MCF 10A (cell line): ENCODE data around the gene AURKAIP1. TPM values are rescaled to one million over a fixed set of nuclear protein-coding genes. Genes with fewer than 3 reads are reported as not detected.

Source experiments
- BruUV-seq: library from RNA; stranded (reverse); fragments of 400-500 nt; replicated peaks from 2 replicates; lab custom pipeline; 2021; lab: Mats Ljungman, UMichigan
- CTCF ChIA-PET: fragments of 300-600 bp; sonication (Branson Sonifier 250); formaldehyde crosslinking; extraction: SDS; loops from one replicate; lab custom pipeline; 2021; ENCODE audit warnings: antibody characterized with exemption, inconsistent platforms; lab: Yijun Ruan, JAX
- POLR2A ChIA-PET: fragments of 300-600, 350-650 bp; sonication (Branson Sonifier 250); formaldehyde crosslinking; extraction: SDS; loops from one replicate; lab custom pipeline; 2020; ENCODE audit warnings: antibody characterized with exemption, inconsistent platforms; lab: Yijun Ruan, JAX
- DNase-seq: peaks from one replicate; pipeline ENCODE4 v3.0.0-alpha.2; 2018; ENCODE audit not compliant: unreplicated experiment
- H3K27ac Mint-ChIP-seq: one replicate; pipeline ENCODE4 v1.8.0; 2022; ENCODE audit warnings: mild to moderate bottlenecking, low read depth, mixed read lengths; ENCODE audit not compliant: unreplicated experiment
- H3K27me3 Mint-ChIP-seq: one replicate; pipeline ENCODE4 v1.8.0; 2022; ENCODE audit warnings: mixed read lengths; ENCODE audit not compliant: insufficient read depth, unreplicated experiment
- H3K36me3 Mint-ChIP-seq: one replicate; pipeline ENCODE4 v1.8.0; 2022; ENCODE audit warnings: mild to moderate bottlenecking, moderate library complexity, mixed read lengths; ENCODE audit not compliant: insufficient read depth, unreplicated experiment
- H3K4me1 Mint-ChIP-seq: one replicate; pipeline ENCODE4 v1.8.0; 2022; ENCODE audit warnings: mixed read lengths; ENCODE audit not compliant: insufficient read depth, unreplicated experiment
- H3K4me3 Mint-ChIP-seq: one replicate; pipeline ENCODE4 v1.8.0; 2022; ENCODE audit warnings: mild to moderate bottlenecking, moderate library complexity, mixed read lengths; ENCODE audit not compliant: unreplicated experiment
- H3K9me3 Mint-ChIP-seq: one replicate; pipeline ENCODE4 v1.8.0; 2022; ENCODE audit warnings: mixed read lengths; ENCODE audit not compliant: unreplicated experiment
- intact Hi-C: fragments of 100-400 bp; cut with micrococcal nuclease; formaldehyde crosslinking; loops from 2 replicates; pipeline ENCODE4 v1.14.1; 2022
- total RNA-seq: library from RNA; stranded (reverse); gene quantifications from 2 replicates; pipeline ENCODE4 v1.2.3, GENCODE V29; 2022
- TF ChIP-seq, protein P1 (sequence below): fragments of 200-600 bp; IDR thresholded peaks from one replicate; pipeline ENCODE4 v1.8.0; 2022; ENCODE audit warnings: antibody characterized with exemption, mild to moderate bottlenecking; ENCODE audit not compliant: unreplicated experiment

AURKAIP1 gene
- total RNA-seq, 1 experiment from 2014 or later: 148 TPM

DNA sequence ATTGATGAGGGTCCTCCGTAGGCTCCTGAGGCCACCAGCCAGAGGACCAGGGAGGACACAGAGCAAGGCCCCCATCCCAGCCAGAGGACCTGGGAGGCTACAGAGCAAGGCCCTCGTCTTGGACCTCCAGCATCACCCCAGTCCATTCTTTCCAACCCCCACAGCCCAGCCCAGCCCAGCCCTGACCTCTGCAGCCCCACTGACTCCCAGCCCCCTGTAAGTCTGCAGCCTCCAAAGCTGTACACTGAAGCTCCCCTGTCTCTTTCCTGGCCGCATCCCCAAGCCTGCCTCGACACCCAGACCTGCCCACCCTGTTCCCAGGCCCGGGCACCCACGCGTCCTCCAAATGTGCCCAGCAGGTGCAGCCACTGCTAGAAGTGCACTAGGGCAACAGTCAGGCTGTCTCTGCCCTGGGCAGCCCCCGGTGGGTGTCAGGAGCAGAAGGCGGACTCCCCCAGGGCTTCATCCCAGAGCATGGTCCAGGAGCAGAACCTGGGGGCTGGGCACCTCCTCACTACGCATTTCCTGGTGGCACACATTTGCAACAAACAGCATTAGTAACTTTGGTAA lies 27.9 kb downstream of the AURKAIP1 start:
- TF ChIP-seq, protein P1, sequence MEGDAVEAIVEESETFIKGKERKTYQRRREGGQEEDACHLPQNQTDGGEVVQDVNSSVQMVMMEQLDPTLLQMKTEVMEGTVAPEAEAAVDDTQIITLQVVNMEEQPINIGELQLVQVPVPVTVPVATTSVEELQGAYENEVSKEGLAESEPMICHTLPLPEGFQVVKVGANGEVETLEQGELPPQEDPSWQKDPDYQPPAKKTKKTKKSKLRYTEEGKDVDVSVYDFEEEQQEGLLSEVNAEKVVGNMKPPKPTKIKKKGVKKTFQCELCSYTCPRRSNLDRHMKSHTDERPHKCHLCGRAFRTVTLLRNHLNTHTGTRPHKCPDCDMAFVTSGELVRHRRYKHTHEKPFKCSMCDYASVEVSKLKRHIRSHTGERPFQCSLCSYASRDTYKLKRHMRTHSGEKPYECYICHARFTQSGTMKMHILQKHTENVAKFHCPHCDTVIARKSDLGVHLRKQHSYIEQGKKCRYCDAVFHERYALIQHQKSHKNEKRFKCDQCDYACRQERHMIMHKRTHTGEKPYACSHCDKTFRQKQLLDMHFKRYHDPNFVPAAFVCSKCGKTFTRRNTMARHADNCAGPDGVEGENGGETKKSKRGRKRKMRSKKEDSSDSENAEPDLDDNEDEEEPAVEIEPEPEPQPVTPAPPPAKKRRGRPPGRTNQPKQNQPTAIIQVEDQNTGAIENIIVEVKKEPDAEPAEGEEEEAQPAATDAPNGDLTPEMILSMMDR: no peak
- Mint-ChIP-seq H3K9me3 (no peaks in the 10 kb centered on the region), H3K4me1 (peaks cover 13% of the 10 kb centered on the region), H3K4me3 (peak overlapping the region; percentile 79), H3K27ac (peak overlapping the region; percentile 84), H3K27me3 (no peaks in the 10 kb centered on the region), H3K36me3 (peaks cover 16% of the 10 kb centered on the region)
- CTCF ChIA-PET: interaction anchor here (0.5 to 1.2 kb wide), 10 partner anchors 28 to 364 kb away, joined by 3 to 7 read pairs (median 4); partner anchors contain the start of gene AURKAIP1
- POLR2A ChIA-PET: interaction anchor here (0.6 to 5.7 kb wide), 14 partner anchors 9 to 326 kb away, joined by 3 to 47 read pairs (median 5); partner anchors contain the start of genes AURKAIP1 and CCNL2
- no peak for DNase-seq
- intact Hi-C loops: no loop called here
- BruUV-seq: no TSS peak

DNA sequence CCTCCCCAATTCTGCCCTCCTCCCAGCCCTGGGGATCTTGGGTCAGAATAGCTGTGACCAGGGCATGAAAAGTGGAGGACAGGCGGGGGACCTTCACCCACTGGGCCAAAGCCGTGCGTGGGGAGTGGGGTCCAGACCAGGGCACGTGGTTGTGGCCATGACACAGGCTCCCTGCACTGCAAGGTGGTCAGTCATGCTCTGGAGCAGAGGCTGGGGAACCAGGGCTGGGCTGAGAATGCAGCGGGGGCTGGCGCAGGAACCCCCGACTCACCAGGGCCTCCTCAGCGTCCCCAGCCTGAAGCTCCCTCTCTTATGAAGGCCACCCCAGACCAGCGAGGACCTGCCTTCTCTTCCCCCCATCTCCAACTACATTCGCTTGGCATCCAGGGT lies 28.5 kb downstream of the AURKAIP1 start:
- BruUV-seq: no TSS peak
- intact Hi-C loops: no loop called here
- CTCF ChIA-PET: interaction anchor here (0.7 to 1.4 kb wide), 6 partner anchors 25 to 363 kb away, joined by 3 to 7 read pairs (median 4); no protein-coding TSS in a partner anchor

DNA sequence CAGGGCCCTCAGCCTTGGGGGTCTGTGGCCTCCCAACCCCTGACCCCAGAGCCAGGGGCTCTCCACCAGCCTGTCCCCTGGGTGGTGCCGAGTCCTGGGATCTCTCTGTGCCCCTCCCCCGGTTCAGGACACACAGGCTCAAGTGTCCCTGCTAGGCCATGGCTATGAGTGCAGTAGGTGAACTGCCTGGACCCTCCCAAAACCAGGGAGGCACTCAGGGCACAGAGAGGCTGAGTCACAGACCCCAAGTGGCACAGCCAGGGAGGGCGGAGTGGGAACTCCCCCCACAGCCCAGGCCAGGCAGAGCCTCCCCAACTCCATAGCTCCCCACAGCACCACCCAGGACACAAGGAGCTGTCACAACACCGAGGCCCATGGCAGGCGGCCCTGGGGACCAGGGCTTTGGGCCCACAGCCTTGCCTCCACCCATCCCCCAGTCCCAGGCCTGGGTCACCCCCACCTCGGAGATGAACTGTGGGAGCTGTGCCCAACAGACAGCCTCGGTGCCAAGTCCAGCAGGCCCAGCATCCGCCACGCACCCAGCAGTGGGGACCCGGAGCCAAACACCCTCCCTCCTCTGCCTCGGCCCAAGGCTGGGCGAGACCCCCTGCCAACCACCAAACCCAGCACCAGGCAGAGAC lies 29.0 kb downstream of the AURKAIP1 start:
- peak; percentile 59 for DNase-seq
- Mint-ChIP-seq H3K27me3 (no peaks in the 10 kb centered on the region), H3K4me3 (peak overlapping the region; percentile 79), H3K4me1 (peaks cover 13% of the 10 kb centered on the region), H3K36me3 (peaks cover 22% of the 10 kb centered on the region), H3K9me3 (no peaks in the 10 kb centered on the region), H3K27ac (peak overlapping the region; percentile 84)
- CTCF ChIA-PET: interaction anchor here (0.6 to 1.4 kb wide), 7 partner anchors 11 to 223 kb away, joined by 3 to 7 read pairs (median 4); no protein-coding TSS in a partner anchor
- POLR2A ChIA-PET: interaction anchor here (0.6 to 5.7 kb wide), 7 partner anchors 13 to 63 kb away, joined by 3 to 47 read pairs (median 21); partner anchors contain the start of genes AURKAIP1 and CCNL2
- TF ChIP-seq, protein P1: no peak
- no TSS peak for BruUV-seq
- intact Hi-C loops: no loop called here

More for the DNA sequence above, 28.5 kb downstream of the AURKAIP1 start:
- Mint-ChIP-seq H3K4me3 (peak overlapping the region; percentile 79), H3K27ac (peak overlapping the region; percentile 84), H3K36me3 (peaks cover 17% of the 10 kb centered on the region), H3K9me3 (no peaks in the 10 kb centered on the region), H3K4me1 (peaks cover 13% of the 10 kb centered on the region), H3K27me3 (no peaks in the 10 kb centered on the region)
- POLR2A ChIA-PET: interaction anchor here (0.6 to 5.7 kb wide), 8 partner anchors 14 to 175 kb away, joined by 3 to 47 read pairs (median 14); partner anchors contain the start of genes AURKAIP1 and CCNL2
- DNase-seq: no peak
- TF ChIP-seq, protein P1: no peak

DNA sequence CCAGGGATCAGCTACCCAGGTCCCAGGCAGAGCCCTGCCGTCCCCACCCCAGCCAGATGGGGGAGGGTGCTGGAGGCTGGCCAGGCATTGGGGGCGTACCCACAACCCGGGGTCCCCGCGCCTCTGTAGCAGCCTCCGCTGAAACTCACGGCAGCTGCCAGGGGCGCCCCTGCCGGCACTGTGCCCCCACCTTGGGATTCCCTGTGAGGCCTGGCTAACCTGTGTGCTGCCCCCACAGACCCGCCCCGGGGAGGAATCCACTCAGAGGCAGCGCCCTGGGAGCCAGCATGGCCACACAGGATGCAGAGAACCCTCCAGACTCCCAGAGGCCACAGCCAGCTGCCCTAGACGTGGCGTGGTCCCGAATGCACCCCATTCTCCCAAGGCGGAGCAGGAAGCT lies 29.6 kb downstream of the AURKAIP1 start:
- POLR2A ChIA-PET: interaction anchor here (0.8 to 5.7 kb wide), 4 partner anchors 20 to 54 kb away, joined by 4 to 47 read pairs (median 21); partner anchors contain the start of genes AURKAIP1 and CCNL2
- TF ChIP-seq, protein P1: no peak
- Mint-ChIP-seq H3K27me3 (no peaks in the 10 kb centered on the region), H3K27ac (no peak overlapping the region), H3K9me3 (no peaks in the 10 kb centered on the region), H3K4me1 (peaks cover 13% of the 10 kb centered on the region), H3K36me3 (peaks cover 28% of the 10 kb centered on the region), H3K4me3 (peak overlapping the region; percentile 79)
- intact Hi-C loops: no loop called here
- CTCF ChIA-PET: interaction anchor here (0.6 to 1.4 kb wide), 5 partner anchors 11 to 440 kb away, joined by 3 to 7 read pairs (median 4); no protein-coding TSS in a partner anchor
- DNase-seq: no peak
- no TSS peak for BruUV-seq
